HPDE6-E6E7 (cell line): ENCODE measurements around the gene CCDC110.
A peak's percentile ranks its signal among the peaks of the same experiment; 100 is the strongest.

Experiments
- DNase-seq: peaks from one replicate; pipeline ENCODE4 v3.0.0; 2011; ENCODE audit warnings: missing footprints; ENCODE audit errors: extremely low spot score

The CCDC110 gene

DNA sequence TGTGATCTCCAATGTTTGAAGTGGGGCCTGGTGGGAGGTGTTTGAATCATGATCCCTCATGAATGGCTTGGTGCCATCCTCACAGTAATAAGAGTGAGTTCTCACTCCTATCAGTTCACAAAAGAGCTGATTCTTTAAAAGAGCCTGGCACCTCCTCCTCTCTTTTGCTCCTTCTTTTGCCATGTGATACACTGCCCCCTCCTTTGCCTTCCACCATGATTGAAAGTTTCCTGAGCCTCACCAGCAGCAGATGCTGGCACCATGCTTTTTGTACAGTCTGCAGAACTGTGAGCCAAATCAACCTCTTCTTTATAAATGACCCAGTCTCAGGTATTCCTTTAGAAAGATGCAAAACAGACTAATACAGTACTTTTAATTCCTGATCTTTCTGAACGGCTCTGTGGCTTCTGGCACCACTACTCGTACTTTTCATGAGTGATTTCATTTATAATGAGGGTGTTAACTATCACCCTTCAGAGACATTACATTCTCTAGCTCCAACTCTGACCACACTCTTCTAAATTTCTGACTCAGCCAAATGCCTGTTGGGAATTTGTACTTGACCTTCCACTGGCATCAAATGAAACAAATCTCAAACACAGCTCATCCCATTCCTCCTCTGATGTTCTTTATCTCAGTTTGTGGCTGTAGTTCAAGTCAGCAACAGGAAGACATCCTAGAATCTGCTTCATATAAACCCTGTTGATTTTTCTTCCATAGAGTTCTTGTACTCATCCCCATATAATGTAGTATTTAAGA, 50.0 kb downstream of the CCDC110 start:
- DNase-seq: no peak

DNA sequence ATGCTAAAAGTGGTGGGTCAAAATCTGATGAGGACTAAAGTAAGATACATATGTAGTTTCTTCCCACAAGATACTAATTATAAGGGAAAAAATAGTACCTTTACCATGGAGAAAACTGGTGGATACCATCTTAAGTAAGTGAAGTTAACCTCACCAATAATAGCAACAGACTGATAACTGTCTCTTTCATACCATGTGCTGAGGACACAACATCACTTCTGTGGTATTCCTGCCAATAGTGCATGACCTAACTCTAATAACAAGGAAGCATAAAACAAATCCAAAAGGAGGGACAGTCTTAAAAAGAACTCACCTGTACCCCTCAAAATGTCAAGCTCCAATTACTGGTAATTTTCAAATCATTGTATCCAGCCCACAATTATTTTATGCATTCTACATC, 54.6 kb downstream of the CCDC110 start:
- no peak for DNase-seq

DNA sequence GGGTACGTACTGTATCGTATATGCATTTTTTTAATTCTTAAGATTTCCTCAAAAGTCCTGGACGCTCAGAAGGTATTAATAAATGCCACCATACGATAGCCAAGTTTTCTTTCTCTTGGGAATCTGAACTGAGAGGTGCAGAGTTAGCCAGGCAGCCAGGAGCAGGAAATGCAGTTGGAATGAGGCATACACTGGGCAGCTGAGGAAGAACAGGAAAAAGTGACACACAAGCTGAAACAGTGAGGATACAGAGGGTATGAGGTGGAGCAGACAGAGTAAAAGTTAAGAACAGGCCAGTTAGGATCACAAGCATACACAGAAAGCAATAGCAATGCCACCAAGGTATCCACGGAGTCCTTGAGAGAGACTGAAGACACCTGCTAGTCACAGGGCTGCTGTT, 59.1 kb downstream of the CCDC110 start:
- no peak for DNase-seq

DNA sequence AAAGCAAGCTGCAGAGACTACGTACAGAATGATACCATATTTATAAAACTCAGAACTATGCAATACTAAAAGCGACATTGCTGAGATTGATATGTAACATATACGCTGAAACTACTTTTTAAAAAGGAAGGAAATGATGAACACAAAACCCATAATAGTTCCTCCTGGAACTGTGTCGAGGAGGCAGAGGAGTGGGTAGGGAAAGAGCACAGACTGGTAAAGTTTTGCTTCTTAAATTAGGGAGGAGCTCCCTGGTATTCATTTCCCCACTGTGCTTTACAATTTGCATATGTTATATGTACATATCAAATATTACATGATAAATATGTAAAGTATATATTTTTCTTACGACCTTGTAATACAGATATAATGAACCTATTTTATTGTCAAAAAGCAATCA, 59.7 kb downstream of the CCDC110 start:
- no peak for DNase-seq

DNA sequence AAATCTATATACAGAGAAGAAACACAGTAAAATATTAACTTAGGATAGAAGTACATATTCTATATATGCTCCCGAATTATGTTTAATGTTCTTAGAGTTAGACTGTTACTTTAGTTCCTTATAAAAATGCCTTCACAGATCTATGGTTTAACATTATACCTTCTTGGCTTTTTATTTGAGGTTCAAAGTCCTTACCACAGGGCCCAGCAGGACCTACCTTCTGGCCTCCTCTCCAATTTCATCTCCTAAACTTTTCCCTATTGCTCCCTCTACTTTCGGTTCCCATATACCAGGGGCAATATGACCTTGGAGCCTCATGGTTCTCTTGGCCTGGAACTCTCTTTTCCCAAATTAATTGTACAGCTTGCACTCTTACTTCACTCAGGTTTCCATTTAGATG, 63.1 kb downstream of the CCDC110 start:
- no peak for DNase-seq

- no peak for DNase-seq
Observed at GRCh38 chr4:185405296-185405999, 66.1 kb downstream of the CCDC110 start.

DNA sequence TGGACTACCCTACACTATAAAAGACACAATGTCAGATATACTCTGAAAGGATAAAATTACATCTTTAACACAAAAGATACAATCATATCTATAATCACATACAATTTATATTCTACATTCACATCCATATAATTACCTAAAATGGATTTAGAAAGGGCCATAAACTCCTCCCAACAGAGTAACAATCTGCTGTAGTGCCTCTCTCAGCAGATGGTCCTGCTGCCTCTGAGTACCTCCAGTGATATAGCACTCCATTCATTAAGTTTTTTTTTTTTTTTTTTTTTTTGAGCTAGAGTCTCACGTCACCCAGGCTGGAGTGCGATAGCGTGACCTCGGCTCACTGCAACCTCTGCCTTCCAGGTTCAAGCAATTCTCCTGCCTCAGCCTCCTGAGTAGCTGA, 67.5 kb downstream of the CCDC110 start:
- DNase-seq: no peak

DNA sequence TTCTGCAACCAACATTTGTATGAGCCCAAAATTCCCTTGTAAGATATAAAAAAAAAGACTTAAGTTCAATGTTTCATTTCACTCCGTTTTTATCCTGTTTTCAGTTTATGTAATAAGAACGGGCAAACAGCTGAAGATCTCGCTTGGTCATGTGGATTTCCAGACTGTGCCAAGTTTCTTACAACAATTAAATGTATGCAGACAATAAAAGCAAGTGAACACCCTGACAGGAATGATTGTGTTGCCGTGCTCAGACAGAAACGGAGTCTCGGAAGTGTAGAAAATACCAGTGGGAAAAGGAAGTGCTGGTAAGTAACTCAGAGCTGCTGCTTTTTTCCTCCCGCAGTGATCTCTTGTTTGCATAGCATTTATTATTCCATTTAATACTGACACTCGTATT, 72.1 kb downstream of the CCDC110 start:
- no peak for DNase-seq

GRCh38 chr4:185398618-185399017, 72.9 kb downstream of the CCDC110 start:
- DNase-seq: no peak

DNA sequence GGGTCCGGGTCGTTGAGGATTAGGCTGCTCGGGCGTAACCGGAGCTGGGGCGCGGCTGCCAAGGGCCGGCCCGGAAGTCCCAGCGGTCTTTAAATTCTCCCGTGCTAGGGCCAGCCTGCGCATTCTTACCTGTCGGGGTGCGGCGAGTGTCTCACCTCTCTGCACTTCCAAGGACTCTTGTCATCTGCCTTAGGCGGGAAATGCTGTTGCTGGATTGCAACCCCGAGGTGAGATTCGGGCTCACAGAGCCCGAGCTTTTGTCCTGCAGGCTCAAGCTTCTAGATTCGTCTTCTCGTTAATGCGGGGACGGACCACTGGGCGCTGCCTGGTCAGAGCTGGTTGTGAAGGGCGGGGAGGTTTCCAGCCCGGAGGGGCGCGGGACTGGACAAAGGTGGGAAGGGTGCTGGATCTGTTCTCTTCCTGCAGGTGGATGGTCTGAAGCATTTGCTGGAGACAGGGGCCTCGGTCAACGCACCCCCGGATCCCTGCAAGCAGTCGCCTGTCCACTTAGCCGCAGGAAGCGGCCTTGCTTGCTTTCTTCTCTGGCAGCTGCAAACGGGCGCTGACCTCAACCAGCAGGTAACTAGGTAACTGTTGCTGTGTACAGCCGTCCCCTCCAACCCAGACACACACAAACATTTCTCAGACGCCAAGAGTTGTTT, 74.7 kb downstream of the CCDC110 start, which contains the start of gene ANKRD37:
Gene ANKRD37, plus strand, starts transcription at position 118 of the 662 bp plus-strand sequence. Its CDS starts 83 bp downstream, at position 201.
- peak; percentile 27 for DNase-seq

GRCh38 chr4:185395956-185396723, 75.4 kb downstream of the CCDC110 start:
- peak; percentile 90 for DNase-seq

DNA sequence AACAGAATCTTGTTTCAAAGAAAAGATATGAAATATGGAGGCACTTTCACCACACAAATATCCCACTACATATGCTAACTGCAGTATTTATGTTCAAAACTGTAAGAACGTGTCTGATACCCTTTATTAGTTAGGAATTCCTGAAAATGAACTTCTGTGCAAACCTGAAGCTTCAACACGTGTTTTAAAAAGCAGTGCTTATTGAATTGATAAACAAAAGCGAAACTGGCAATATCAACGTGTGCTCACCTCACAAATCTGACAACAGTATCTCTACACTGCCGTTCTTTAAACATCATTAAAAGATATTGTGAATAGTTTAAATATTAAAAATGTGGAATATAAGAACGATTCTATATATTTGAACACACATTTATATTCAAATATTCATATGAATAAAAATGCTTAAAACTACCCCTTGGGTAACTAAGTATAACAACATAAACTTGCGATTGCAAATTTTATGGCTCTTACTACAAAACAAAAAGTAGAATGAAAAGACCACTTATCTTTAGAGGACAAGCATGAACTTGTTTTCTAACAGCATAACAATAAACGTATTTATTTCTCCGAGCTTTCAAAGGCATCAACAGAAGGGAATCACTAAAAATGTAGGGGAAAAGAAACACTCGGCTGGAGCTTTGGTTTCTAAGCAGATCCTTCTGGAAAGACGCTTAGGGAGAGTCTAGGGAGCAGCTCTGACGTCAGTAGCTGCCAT, 76.1 kb downstream of the CCDC110 start, which contains the start of gene LRP2BP:
Gene LRP2BP, minus strand, starts transcription at position 687 of the 718 bp plus-strand sequence. CDS start 17,738 bp downstream, outside the sequence.
- no peak for DNase-seq
